Eye (tissue), 1 donor: ENCODE measurements around the gene ZNF70.
"Not testable (repeated sequence)": the region's sequence is repeated elsewhere in the genome, so short reads cannot be mapped to it uniquely, and the experiment has no call there.

ENCODE experiments used
- DNase-seq: peaks from one replicate; pipeline ENCODE4 v3.0.0-alpha.2; 2015

Gene ZNF70

DNA sequence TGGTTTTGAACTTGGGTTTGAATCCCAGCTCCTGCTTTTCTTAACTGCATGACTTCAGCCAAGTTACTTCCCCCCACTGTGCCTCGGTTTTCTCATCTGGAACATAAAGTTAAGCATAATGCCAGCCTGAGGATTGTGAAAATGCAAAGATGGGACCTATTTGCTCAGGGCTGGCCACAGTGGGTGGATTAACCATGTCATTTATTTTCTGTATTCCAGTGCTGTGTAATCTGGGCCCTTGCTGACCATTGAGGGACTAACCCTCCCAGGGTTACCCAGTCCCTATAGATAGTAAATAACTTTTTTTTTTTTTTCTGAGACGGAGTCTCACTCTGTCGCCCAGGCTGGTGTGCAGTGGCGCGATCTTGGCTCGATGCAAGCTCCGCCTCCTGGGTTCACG lies 4.8 kb upstream of the ZNF70 start:
- DNase-seq: no peak

DNA sequence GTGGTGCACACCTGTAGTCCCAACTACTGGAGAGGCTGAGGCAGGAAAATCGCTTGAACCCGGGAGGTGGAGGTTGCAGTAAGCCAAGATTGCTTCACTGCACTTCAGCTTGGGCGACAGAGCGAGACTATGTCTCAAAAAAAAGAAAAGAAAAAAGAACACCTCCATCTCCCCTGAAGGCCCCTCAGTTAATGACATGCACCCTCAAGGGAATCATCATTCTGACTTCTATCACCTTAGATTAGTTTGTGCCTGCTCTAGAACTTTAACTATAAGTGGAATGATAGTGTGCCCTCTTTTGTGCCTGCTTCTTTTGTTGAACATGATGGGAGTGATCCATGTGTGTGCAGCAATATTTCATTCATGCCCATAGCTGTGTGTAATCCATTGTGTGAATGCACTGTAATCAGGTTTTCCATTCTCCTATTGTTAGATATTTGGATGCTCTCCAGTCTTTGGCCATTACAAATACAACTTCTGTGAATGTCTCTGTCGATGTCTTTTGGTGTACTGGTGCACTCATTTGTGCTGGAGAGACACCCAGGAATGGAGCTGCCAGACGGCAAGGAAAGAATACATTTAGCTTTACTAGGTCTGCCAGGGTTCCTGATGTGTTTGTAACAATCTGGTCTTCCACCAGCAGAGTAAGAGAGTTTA lies 4.2 kb upstream of the ZNF70 start:
- no peak for DNase-seq

DNA sequence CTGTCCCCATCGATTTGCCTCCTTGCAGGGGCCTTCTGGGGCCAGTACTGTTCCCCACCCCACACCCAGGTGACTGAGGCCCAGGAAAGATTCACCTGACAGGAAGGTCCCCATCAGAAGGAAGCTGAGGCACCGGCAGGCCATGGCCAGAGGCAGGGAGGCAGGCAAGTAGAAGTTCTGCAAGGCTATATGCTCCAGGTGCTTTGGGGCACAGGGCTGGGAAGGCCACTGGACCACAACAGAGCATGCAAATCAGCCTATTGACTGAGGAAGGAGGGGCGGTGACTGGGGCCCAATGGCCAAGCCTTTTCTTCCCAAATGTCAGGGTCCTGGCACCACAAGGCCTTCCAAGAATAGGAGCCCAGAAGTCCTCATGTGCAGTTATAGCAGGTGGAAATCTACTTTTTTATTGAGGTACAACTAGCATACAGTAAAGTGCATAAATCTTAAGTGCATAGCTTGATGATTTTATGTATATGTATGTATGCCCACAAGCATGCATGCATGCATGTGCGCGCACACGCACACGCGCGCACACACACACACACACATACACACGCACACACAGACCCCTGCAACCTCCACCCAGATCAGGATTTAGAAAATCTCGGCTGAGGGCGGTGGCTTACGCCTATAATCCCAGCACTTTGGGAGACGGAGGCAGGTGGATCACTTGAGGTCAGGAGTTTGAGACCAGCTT lies 3.5 kb upstream of the ZNF70 start, which contains the start of gene VPREB3:
VPREB3 (minus strand) TSS at position 206 of the 700 bp plus-strand sequence; CDS start at position 144, 62 bp downstream.
- no peak for DNase-seq

DNA sequence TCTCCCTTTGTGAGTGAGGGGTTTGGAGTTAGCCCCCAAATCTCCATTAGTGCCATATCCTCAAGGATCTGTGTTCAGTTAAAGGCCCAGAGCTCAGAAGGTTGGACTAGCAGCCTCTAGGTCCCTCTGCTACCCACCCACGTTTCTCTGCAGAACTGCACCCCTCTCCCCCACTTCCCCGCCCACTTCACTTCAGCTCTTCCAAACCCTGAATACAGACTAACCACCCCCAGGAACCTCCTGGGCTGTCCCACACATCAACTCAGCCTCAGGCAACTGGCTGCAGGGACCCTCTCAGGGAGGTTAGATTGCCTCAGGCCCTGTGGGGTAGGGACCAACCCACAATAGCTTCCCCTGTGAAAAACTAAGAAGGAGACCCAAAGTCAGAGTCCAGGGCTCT lies 2.5 kb upstream of the ZNF70 start:
- no peak for DNase-seq

DNA sequence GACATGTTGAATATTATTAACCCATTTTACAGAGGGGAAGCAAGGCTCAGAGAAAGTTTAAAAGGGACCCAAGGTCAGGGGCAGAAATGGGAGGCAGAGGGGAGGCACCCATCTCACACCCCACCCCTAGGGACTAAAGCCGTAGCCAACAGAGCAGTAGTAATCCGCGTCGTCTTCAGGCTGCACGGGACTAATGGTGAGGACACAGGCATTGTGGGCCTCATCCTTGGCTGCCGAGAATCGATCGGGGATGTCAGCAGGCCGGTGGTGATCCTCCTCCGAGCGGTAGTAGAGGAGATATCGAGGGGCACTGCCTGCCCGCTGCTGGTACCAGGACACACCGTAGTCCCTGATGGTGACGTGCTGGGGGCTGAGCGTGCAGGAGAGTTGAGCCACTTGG lies 1.8 kb upstream of the ZNF70 start:
- no peak for DNase-seq

DNA sequence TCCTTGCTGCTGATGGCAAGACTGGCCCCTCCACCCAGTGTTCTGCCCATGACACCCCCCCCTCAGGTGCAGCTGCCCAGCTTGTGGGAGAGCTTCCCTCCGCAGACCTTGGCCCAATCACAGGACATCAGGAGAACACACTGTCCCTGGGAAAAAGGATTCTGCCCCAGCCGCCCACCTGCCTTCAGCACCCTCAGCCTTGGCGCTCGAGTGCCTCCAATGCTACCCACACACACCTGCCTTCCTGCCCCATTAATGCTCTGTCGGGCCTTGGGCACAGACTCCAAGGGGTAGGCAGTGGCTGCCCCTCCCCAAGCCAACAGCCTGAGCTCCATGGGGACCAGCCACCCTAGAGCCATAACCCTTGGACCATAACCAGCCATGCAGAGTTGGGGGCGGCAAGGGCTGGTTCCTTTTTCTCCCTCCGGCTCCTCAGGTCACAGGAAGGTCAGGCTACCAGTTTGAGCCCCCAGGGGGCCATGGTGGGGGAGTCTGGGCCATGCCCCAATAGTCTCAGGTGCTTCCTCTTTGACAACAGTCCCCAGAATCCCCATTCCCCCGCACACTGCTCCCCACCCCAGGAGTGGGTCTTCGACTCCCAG lies 1.3 kb upstream of the ZNF70 start:
- DNase-seq: no peak

DNA sequence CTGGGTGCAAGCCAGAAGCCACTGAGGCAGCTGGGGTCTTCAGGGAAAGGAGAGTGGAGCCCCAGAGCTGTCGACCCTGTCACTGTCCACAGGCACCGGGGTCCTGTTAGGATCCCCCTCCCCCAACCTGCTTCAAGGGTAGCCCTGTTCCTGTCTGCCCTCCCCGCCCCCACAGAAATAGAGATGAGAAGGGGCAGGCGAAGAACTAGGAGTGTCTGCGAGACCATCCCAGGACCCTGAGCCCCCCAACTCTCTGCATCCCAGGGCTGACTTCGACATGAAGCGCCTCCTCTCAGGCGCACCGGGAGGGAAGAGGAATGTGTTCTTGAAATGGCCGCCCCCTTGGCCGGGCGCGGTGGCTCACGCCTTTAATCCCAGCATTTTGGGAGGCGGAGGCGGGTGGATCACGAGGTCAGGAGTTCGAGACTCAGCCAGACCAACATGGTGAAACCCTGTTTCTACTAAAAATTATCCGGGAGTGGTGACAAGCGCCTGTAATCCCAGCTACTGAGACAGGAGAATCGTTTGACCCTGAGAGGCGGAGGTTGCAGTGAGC lies 607 bp upstream of the ZNF70 start:
- DNase-seq: no peak

DNA sequence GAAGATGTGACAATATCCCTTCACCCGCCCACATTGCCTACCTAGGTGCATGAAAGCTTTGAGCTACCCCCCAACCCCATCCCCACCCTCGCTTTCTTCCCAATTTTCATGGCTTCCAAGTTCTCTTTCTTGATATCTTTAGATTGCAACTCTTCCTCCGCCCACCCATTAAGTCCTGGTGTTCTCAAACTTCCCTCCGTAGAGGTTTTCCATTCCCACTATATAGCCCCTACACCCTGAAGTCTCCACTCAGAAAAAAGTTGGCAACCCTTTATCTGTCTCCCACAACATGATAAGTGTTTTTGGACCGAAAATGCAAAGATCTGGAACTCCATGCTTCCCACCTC lies 572 bp downstream of the ZNF70 start:
- no peak for DNase-seq

DNA sequence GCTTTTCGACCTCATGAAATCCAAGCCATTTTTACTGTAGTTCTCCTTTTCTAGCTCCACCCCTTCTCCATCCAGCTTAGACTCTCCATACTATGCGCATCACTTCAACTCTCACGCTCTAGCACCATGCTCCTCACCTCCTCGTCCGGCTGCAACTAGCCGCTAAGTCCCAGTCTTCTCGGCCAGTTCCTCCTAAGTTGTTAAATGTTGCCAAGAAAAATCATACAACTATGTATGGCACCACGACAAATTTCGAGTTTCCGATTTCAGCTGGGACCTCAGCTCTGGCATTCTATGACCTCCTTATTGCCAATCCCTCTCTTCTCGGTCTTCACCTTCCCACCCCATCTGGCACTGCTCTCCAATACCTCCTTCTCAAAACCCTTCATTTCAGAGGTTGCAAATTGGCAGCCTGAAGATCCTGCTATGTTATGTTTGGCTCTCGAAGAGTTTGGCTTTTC lies 1.0 kb downstream of the ZNF70 start:
- no peak for DNase-seq

DNA sequence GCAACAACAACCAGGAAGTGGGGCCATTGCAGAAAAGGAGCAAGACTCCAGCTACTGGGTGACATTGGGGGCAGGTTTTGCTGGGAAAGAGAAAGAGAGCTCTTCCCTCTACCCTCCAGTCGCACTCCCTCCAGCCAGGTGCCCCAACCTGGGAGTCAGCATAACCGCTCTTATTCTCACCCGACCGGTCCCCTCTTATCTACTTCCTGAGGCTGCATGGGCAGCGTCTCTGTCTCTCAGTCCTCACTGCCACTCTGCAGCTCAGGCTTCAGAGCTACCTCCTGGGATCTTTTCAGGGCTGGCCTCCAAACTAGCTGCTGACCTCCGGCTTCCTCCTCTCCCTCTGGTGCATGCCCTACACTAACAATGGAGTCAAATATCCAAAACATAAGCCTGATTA lies 5.1 kb downstream of the ZNF70 start:
- DNase-seq: no peak

DNA sequence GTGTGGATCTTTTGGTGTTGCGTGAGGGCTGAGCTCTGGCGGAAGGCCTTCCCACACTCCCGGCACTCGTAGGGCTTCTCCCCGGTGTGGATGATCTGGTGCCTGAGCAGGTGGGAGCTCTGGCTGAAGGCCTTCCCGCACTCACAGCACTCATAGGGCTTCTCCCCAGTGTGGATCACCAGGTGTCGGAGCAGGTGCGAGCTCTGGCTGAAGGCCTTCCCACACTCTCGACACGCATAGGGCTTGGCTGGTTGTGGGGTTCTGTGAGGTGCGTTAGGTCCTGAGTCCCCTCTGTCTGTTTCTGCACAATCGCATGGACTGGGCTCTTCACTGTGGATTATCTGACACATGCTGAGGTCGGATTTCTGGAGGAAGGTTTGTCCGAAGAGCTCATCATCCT lies 6.4 kb downstream of the ZNF70 start:
- DNase-seq: no peak

DNA sequence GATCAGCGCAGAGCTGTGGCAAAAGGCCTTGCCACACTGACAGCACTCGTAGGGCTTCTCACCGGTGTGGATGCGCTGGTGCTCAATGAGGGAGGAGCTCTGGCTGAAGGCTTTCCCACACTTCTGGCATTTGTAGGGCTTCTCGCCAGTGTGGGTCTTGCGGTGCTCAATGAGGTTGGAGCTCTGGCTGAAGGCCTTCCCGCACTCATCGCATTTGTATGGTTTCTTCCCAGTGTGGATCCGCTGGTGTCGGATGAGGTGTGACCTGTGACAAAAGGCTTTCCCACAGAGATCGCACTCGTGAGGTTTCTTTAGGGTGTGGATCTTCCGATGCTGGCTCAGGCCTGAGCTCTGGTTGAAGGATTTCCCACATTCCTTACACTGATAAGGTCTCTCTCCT lies 6.9 kb downstream of the ZNF70 start:
- DNase-seq: no peak

DNA sequence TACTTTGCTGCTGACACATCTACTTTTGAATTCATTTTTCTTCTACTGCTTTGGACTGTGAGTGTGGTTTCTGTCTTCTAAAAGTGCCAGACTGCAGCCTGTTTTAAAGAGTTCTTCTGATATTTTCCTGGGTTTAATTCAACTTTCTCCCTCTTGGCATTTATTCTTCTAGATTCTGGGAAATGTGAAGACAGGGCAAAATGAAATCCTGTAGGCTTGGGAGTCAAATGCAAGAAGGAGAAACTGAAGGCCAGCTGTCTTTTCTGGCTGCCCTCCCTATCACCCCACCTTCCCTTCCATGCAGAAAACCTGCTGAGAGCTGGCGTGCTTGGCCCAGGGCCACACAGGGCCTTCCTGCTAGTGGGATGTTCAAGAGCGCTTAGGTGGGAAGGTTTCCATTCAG lies 7.6 kb downstream of the ZNF70 start:
- no peak for DNase-seq

DNA sequence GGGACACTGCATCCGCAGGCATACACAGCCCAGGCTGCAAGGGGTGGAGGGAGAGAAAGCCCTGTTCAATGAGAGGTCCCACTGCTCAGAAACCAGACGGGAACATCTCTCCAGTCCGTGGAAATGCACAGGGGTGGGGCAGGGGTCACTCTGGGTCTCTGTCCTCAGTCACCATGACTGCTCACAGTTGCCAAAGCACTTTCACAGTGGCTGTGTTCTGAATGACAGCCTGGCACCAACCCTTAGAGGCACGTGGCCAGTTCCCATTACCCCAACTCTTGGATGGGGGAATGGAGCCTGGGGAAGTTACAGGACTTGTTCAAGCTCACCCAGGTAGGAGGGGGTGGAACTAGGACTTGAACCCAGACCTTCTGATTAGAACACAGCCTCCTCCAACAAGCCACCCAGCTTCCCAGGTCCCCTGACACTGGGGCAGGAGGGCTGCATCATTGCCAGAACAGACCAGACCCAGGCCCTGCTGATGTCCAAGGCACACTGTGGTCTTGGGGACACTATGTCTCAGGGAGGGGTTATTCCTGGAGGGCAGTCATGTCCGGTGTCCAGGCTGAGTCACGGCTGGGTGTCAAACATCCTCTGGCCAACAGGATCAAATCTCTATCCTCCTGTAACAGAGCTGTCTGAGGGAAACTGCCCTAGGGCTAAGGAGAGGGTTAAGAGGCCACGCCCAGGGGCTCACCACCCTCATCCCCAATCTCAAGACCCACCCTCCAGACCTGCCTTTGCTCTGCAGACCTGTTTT lies 8.2 kb downstream of the ZNF70 start:
- DNase-seq: no peak

DNA sequence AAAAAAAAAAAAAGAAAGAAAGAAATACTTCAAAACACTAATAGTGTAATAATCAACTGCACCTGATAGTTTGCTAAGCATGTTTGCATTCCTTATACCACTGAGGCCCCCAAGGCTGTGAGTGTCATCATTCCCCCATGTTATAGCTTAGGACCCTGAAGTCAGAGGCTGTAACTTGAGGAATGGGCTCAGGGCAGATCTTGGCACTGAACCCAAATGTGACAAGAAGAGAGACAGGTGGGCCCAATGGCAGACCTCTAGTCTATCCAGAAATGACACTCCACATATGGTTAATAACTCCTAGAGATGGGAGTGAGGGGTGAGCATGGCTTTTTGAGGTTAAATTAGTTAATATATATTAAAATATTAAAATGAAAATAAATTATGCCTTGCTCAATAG lies 13.2 kb downstream of the ZNF70 start:
- DNase-seq: no peak

DNA sequence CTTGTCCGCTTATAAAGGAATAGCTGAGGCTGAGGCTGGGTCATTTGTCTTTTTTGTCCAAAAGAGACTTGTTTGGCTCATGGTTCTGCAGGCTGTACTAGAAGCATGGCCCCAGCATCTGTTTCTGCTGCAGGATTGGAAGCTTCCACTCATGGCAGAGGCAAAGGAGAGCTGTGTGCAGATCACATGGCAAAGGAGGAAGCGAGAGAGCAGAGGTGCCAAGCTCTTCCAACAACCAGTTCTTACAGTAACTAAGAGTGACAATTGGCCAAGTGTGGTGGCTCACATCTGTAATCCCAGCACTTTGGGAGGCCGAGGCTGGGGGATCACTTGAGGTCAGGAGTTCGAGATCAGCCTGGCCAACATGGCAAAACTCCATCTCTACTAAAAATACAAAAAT lies 22.8 kb downstream of the ZNF70 start:
- DNase-seq: not testable (repeated sequence)

DNA sequence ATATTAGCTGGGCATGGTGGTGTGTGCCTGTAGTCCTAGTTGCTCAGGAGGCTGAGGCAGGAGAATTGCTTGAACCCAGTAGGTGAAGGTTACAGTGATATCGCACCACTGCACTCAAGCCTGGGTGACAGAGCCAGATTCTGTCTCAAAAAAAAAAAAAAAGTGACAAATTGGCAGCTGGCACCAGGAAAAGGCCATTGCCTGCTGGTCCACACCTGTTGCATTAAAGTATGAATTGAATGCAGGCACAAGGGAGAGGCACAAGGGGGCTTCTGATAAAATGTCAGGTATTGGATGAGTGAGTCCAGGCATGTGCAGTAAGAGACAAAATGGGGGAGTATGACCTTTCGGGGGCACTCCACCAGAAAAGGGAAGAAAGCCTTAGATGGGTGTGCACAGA lies 28.2 kb downstream of the ZNF70 start:
- no peak for DNase-seq

DNA sequence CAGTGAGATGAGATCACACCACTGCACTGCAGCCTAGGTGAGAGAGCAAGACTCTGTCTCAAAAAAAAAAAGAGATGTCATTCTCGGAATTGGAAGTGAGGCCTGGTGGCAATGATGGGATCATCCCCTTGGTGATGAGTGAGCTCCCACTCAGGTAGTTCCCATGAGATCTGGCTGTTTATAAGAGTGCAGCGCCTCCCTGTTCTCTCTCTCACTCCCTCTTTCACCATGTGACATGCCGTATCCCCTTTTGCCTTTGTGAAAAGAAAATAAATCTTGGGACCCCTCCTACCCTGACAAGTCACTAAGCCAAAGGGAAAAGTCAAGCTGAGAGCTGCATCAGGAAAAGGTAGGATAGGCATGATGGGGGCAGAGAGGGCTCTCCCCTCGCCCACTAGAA lies 28.8 kb downstream of the ZNF70 start:
- DNase-seq: no peak

DNA sequence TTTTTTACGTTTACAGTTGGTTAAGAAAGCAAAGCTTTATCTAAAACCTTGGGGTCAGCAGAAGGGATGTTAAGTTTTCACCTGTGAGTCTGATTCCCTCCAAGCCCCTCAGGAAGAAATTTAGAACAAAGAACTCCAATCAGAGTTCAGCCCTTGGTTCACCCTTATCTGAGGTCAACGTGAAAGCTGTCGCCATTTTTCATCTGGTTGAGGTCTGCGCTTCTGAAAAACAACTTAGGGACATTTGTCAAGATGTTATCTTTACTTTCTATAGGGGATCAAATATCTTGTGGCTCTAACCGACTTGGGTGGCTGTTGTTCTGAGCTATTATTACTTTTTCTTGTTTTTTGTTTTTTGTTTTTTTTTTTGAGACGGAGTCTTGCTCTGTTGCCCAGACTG lies 30.1 kb downstream of the ZNF70 start:
- no peak for DNase-seq

DNA sequence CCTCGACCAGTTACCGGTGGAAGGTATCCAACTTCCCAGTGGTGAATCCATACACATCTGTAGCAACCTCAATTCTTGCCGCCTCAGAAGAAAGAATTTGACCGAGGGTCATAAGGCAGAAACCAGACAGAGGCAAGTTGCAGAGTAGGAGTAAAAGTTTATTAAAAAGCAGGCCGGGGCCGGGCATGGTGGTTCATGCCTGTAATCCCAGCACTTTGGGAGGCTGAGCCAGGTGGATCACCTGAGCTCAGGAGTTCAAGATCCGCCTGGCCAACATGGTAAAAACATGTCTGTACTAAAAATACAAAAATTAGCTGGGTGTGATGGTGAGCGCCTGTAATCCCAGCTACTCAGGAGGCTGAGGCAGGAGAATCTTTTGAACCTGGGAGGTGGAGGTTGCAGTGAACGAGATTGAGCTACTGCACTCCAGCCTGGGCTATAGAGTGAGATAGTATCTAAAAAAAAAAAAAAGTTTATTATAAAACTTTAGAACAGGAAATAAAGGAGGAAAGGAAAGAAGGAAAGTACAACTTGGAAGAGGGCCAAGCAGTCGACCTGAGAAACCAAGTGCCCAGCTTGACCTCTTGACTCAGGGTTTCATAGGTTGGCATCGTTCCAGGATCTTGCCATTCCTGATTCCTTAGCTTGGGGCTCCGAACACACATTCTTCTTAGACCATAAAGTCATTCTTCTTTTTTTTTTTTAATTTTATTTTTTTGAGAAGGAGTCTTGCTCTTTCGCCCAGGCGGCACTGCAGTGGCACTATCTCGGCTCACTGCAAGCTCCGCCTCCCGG lies 32.3 kb downstream of the ZNF70 start:
- DNase-seq: no peak

DNA sequence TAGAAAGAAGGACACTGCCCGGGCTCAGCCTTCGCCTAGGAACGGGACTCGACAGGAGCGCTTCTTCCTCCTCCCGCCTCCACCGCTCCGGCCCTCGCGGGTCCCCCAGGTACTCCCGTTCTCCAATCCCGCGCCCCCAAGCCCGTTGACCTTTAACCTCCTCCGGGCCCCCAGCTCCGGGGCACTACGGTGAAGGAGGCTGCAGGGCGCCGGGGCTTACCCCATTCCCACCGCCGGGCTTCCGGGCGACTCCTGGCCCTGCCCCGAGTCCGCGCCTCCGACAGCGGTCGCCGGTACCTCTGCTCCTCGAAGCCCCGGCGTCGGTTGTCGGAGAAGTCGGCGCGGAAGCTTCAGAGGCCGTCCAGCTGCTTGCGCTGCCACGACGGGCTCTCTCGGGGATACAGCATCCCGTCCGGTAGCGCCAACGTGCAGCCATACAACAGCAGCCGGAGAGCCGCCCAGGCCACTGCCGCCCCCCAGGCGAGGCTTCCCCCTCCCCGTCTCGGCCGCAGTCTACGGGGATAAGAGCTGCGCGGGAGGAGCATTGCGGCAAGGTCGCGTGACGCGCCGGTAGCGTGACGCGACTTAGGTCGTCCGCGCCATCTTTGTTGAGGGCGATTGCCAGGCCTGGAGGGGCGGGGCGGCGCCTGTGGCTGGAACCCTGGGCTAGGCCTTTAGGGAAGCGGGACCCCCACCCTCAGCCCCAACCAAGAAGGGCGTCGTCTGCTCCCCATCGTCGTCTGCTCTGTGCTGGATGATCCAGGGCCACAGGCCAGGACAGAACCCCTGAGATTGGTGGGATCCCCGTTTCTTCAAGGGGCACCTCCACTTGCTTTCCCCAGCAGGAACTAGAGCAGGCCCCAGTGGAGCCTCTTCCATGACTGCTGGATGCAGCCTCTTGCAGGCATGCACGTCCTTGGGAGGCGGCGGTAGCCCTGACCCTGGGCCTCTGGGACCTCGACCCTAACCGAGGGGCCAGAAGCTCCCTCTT lies 33.8 kb downstream of the ZNF70 start:
- peak; percentile 96 for DNase-seq
